Pulmonary artery endothelial cell (primary cell): ENCODE measurements around the gene ERMARD. TPM values are rescaled to one million over a fixed set of nuclear protein-coding genes. Genes with fewer than 3 reads are reported as not detected.

Experiments used
- DNase-seq: peaks from one replicate; pipeline ENCODE4 v3.0.0-alpha.2; 2011; ENCODE audit warnings: low read depth, low spot score
- total RNA-seq: library from RNA; depleted of rRNA; stranded (reverse); fragments of >200 nt; gene quantifications from 2 replicates; pipeline ENCODE4 v1.2.3, GENCODE V29; 2014

ERMARD gene
- total RNA-seq, 1 donor from 2014 or later, result 17.3 TPM

- no peak for DNase-seq
Measured at GRCh38 chr6:169824848-169825557, 73.6 kb downstream of the ERMARD start.

GRCh38 chr6:169825558-169826225 is 74.3 kb downstream of the ERMARD start:
- no peak for DNase-seq

DNA sequence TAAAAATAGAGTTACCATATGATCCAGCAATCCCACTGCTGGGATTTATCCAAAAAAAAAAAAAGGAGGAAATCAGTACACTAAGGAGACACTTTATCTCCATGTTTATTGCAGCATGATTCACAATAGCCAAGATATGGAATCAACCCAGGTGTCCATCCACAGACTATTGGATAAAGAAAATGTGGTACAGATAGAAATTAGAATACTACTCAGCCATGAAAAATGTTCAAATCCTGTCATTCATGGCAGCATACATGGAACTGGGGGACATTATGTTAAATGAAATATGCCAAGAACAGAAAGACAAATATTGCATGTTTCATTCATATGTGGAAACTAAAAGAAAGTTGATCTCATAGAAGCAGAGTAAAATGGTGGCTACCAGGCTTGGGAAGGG is 75.3 kb downstream of the ERMARD start:
- DNase-seq, result no peak

DNA sequence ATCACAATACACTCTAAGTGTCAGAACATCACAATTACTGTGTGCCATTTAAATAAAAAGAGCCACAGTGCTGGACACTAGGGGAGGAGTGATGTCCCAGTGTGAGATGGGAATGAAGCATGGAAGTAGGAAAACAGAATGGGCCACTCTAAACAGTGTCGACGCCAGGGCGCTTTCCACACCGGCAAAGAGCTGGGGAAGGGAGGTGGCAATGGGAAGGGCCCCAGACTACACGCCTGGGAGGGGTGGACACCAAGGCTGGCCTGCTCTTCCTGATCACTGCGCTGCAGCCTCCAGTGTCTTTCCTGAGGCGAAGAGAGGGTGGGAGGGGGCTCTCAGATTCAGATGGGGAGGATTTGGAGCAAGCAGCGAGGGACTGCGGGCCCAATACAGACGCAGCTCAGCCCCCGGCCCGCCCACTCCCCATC is 75.9 kb downstream of the ERMARD start:
- DNase-seq, result no peak

DNA sequence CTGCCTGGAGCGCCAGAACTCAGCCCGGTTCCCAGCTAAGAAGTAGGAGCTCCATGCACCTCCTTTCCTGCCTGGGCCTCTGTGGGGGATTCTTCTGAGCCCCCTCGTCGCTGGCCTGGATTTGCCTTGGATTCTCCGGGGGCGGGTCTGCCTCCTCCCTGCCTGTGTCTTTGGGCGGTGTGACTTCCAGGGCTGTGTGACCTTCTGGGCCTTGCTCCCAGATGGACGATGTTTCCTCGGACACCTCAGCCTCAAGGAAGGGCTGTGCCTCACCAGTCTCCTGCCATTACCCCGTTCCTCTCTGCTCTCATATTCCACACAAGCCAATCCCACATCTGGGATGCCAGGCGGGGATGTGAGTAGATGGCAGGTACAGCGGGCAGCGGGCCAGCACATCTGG is 76.8 kb downstream of the ERMARD start:
- no peak for DNase-seq

- DNase-seq, result no peak
Measured at GRCh38 chr6:169829786-169830185, 78.4 kb downstream of the ERMARD start.

- DNase-seq, result no peak
Measured at GRCh38 chr6:169830876-169831275, 79.5 kb downstream of the ERMARD start.

Other genes starting within 250 kb of the ERMARD start
- gene WDR27, start 49.6 kb upstream of the ERMARD start, total RNA-seq, result 23.4 and 24.0 TPM in 2 replicates
- 24.3 and 26.6 TPM in 2 replicates for gene C6orf120, start 49.5 kb upstream of the ERMARD start, total RNA-seq
- 40.4 and 42.3 TPM in 2 replicates for gene PHF10, start 27.1 kb upstream of the ERMARD start, total RNA-seq
- 0.73 and 0.85 TPM in 2 replicates for gene DYNLT2, start 50 bp upstream of the ERMARD start, total RNA-seq